ENCODE results near the gene NXPE3.

GRCh38 chr3:101842245-101842934 is 63.4 kb downstream of the NXPE3 start:
- no peak for TF ChIP-seq POLR2A (IDR thresholded peaks at IDR 0.05)
- TF ChIP-seq, protein P1, sequence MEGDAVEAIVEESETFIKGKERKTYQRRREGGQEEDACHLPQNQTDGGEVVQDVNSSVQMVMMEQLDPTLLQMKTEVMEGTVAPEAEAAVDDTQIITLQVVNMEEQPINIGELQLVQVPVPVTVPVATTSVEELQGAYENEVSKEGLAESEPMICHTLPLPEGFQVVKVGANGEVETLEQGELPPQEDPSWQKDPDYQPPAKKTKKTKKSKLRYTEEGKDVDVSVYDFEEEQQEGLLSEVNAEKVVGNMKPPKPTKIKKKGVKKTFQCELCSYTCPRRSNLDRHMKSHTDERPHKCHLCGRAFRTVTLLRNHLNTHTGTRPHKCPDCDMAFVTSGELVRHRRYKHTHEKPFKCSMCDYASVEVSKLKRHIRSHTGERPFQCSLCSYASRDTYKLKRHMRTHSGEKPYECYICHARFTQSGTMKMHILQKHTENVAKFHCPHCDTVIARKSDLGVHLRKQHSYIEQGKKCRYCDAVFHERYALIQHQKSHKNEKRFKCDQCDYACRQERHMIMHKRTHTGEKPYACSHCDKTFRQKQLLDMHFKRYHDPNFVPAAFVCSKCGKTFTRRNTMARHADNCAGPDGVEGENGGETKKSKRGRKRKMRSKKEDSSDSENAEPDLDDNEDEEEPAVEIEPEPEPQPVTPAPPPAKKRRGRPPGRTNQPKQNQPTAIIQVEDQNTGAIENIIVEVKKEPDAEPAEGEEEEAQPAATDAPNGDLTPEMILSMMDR (IDR thresholded peaks at IDR 0.05): no peak
